Activated CD4-positive, CD25-positive, alpha-beta regulatory T cell treated with anti-CD3 and anti-CD28 coated beads, Interleukin-2, amount 50 U/mL, for 72 hours (primary cell): ENCODE data around the gene CPTP.

ENCODE experiments used
- DNase-seq: peaks from one replicate; pipeline ENCODE4 v3.0.0; 2021

The CPTP gene

GRCh38 chr1:1324524-1325287 lies at the start of gene CPTP, which contains the start of gene INTS11:
CPTP (plus strand) TSS chr1:1324802; CDS start chr1:1326911, 2,109 bp downstream.
INTS11 (minus strand) TSS chr1:1324660; CDS start chr1:1324608, 52 bp downstream.
- DNase-seq, result peak; percentile 96

GRCh38 chr1:1274931-1275431 lies 49.6 kb upstream of the CPTP start:
- no peak for DNase-seq

GRCh38 chr1:1275836-1276235 lies 48.8 kb upstream of the CPTP start:
- no peak for DNase-seq

GRCh38 chr1:1278620-1279019 lies 46.0 kb upstream of the CPTP start:
- no peak for DNase-seq

- DNase-seq, result no peak
Observed at GRCh38 chr1:1279028-1279427, 45.6 kb upstream of the CPTP start.

GRCh38 chr1:1280782-1281481 lies 43.7 kb upstream of the CPTP start:
- DNase-seq, result no peak

- no peak for DNase-seq
Observed at GRCh38 chr1:1281533-1282321, 42.9 kb upstream of the CPTP start.

GRCh38 chr1:1282998-1283397 lies 41.6 kb upstream of the CPTP start:
- no peak for DNase-seq

GRCh38 chr1:1283821-1284220 lies 40.8 kb upstream of the CPTP start:
- no peak for DNase-seq

GRCh38 chr1:1284221-1285101 lies 40.1 kb upstream of the CPTP start:
- DNase-seq, result no peak

GRCh38 chr1:1285102-1285571 lies 39.5 kb upstream of the CPTP start:
- no peak for DNase-seq

GRCh38 chr1:1285611-1286311 lies 38.8 kb upstream of the CPTP start:
- DNase-seq, result no peak

- DNase-seq, result no peak
Observed at GRCh38 chr1:1286313-1287261, 38.0 kb upstream of the CPTP start.

- no peak for DNase-seq
Observed at GRCh38 chr1:1287288-1288110, 37.1 kb upstream of the CPTP start.

GRCh38 chr1:1290238-1290731 lies 34.3 kb upstream of the CPTP start:
- peak; percentile 72 for DNase-seq

GRCh38 chr1:1291023-1291528 lies 33.5 kb upstream of the CPTP start:
- no peak for DNase-seq

GRCh38 chr1:1291548-1292441 lies 32.8 kb upstream of the CPTP start:
- DNase-seq, result no peak

GRCh38 chr1:1292442-1292779 lies 32.2 kb upstream of the CPTP start:
- DNase-seq, result no peak
